GM12801 (cell line): ENCODE data around the gene NGEF.

ENCODE experiments used
- TF ChIP-seq, protein P1 (sequence below): IDR thresholded peaks from one replicate; pipeline ENCODE4 v1.5.1; 2011; ENCODE audit warnings: control low read depth; ENCODE audit not compliant: insufficient read length; ENCODE audit errors: extremely low read depth

The NGEF gene

DNA sequence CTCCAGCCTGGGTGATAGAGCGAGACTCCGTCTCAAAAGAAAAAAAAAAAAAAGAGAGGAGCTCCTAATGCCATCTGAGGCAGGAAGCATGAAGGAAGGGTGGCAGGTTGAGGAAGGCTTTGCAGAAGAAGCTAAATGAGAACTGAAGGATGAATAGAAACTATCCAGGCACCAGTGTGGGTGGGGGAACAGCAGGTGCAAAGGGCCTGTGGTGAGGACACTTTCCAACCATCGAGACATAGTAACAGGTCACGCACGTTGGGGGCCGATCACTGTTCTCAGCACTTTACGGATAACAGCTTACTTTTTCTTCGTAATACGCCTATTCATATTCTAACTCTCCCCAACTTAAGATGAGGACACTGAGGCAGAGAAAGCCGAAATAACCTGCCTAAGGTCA, 58.4 kb downstream of the NGEF start:
- TF ChIP-seq, protein P1, sequence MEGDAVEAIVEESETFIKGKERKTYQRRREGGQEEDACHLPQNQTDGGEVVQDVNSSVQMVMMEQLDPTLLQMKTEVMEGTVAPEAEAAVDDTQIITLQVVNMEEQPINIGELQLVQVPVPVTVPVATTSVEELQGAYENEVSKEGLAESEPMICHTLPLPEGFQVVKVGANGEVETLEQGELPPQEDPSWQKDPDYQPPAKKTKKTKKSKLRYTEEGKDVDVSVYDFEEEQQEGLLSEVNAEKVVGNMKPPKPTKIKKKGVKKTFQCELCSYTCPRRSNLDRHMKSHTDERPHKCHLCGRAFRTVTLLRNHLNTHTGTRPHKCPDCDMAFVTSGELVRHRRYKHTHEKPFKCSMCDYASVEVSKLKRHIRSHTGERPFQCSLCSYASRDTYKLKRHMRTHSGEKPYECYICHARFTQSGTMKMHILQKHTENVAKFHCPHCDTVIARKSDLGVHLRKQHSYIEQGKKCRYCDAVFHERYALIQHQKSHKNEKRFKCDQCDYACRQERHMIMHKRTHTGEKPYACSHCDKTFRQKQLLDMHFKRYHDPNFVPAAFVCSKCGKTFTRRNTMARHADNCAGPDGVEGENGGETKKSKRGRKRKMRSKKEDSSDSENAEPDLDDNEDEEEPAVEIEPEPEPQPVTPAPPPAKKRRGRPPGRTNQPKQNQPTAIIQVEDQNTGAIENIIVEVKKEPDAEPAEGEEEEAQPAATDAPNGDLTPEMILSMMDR, result no peak

DNA sequence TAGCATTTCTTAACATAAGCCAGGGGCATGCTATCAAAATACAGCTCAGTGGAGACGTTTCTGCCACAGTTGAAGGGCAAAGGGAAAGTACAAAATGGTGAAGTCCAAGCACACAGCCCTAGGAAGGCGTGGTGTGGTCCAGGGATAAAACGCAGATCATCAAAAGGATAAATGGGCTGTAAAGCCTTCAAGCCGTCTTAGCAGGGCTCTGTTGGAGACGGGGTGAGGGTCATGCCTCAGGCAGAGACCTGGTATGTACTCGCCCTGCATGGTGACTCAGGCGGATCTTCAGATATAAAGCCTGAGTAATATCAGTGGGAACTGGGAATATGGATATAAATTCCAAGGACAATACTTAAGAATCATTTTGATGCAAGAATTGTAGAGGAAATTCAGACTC, 61.2 kb downstream of the NGEF start:
- TF ChIP-seq, protein P1, result no peak

DNA sequence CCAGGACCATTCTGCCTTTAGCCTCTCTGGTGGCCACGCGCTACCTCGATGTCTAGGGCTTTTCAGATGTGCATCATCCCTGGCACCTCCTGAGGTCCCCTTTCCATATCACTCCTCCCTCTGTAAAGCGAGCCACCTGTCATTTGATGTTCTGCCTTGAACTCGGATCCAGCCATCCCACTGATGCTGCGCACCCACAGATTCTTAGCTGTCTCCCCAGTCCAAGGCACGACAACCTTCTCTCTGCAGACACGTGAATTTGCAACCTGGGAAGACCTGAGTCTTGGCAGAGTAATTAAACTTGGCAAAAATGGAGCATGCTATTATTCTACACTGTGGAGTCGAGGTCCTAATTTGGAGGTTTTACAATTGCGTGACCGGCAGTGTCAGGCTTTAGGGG, 61.9 kb downstream of the NGEF start:
- TF ChIP-seq, protein P1, result no peak

DNA sequence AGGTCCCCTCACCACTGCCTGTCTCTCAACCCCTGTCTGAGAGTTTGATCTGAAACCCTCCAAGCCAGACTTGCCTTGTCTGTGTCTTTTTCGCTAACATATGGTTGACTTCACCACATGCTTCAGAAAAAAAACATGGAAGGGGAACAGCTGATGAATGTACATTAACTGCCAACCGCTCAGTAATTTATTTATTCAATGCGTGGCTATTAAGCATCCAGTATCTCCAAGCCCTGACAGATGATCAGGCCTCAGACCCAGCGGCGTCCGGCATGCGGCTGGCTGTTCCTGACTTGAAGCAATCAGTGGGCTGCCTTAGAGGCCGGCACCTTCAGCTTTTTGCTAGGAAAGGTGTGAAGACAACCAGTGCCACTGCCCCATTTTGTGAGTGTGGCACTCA, 62.3 kb downstream of the NGEF start:
- TF ChIP-seq, protein P1, result no peak

DNA sequence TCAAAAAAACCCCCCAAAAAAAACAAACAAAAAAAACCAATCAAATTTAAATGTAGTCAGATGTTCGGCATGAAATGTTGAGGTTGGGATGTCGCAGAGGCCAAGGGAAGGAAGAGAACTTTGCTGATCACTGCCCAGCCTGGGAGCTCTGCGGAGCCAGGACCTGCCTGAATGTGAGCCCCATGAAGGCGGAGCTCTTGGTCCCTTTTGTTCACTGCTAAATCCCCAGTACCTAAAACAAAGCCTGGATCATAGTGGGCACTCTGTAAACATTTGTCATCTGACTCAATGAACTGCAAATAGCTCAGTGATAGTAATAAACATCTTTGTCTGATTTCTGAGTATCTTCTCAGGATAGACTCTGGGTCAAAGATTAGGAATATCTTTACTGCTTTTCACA, 64.0 kb downstream of the NGEF start:
- TF ChIP-seq, protein P1, result no peak

DNA sequence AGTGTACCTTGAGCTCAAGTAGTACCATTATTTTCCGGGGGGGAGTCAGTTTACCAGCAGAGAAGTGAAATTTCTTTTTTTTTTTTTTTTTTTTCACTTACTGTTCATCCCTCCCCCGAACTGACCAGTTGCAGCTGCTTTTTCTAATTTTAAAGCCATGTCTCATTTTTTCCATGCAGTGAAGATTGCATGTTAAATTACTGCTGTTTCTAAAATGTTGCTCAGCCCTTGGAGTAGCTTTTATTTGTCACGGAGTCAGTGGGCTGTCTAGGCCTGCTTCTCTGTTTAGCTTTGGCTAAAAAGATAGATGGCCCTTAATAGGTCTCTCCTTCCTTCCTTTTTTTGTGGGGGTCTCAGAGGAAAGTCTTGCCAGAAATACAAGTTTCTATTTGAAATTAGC, 70.2 kb downstream of the NGEF start:
- TF ChIP-seq, protein P1, result no peak

DNA sequence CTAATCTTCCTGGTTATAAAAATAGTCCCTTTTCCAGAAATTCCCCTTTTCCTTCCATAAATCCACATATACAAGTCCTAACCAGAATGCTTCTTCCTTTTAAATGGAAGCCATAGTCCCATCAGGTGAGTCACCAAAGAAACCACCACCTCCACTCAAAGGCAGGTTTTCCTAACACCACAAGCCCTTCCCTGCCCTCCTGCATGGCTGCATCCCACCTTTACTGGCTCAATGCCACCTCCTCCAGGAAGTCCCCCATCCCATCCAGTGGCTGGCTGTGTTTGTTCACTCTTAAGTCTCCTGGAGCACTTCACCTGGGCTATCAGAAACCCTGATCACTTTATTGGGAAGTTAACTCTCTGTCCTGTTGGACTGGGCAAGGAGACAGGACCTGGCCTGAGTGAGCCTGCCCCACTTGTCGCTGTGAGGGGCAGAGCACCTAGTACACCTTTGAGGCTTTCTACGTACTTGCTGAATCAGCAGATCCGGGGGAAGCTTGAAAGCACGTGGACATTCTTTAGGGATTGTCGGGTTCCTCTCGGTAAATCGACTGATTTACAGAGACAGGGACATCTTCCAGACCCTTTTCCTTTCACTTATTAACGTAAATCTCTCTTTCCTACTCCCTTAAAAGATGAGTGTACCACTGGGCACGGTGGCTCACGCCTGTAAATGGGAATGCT, 71.0 kb downstream of the NGEF start:
- TF ChIP-seq, protein P1, result no peak
